Jurkat, Clone E6-1 (cell line): Measurements from ENCODE around the gene GAPVD1.

Source experiments
- DNase-seq: peaks from one replicate; pipeline ENCODE4 v3.0.0-alpha.2; 2011; ENCODE audit warnings: low read depth, low spot score
- H3K4me3 ChIP-seq: 2 replicates; pipeline ENCODE4 v1.5.1; 2011; ENCODE audit warnings: mild to moderate bottlenecking, low read length, control low read depth, moderate library complexity

Gene GAPVD1

GRCh38 chr9:125346080-125346732 lies 84.6 kb downstream of the GAPVD1 start:
- no peak overlapping the region for H3K4me3 ChIP-seq
- DNase-seq: no peak

GRCh38 chr9:125355601-125356000 lies 94.0 kb downstream of the GAPVD1 start:
- H3K4me3 ChIP-seq: no peak overlapping the region
- DNase-seq: no peak

GRCh38 chr9:125356032-125356431 lies 94.4 kb downstream of the GAPVD1 start:
- no peak for DNase-seq
- H3K4me3 ChIP-seq: no peak overlapping the region

- H3K4me3 ChIP-seq: no peak overlapping the region
- no peak for DNase-seq
These were observed 97.4 kb downstream of the GAPVD1 start for GRCh38 chr9:125359011-125359410.

GRCh38 chr9:125360601-125361000 lies 99.0 kb downstream of the GAPVD1 start:
- H3K4me3 ChIP-seq: no peak overlapping the region
- peak; percentile 74 for DNase-seq

GRCh38 chr9:125361837-125362531 lies 100.4 kb downstream of the GAPVD1 start:
- DNase-seq: peak; percentile 61
- no peak overlapping the region for H3K4me3 ChIP-seq

- no peak overlapping the region for H3K4me3 ChIP-seq
- no peak for DNase-seq
These were observed 105.0 kb downstream of the GAPVD1 start for GRCh38 chr9:125366676-125367075.

GRCh38 chr9:125370786-125371185 lies 109.2 kb downstream of the GAPVD1 start:
- no peak overlapping the region for H3K4me3 ChIP-seq
- DNase-seq: no peak

GRCh38 chr9:125372441-125373226 lies 111.0 kb downstream of the GAPVD1 start:
- DNase-seq: no peak
- H3K4me3 ChIP-seq: no peak overlapping the region

GRCh38 chr9:125374443-125375309 lies 113.0 kb downstream of the GAPVD1 start:
- H3K4me3 ChIP-seq: peak overlapping the region; percentile 23
- peak; percentile 71 for DNase-seq

GRCh38 chr9:125375820-125376219 lies 114.2 kb downstream of the GAPVD1 start:
- no peak overlapping the region for H3K4me3 ChIP-seq
- no peak for DNase-seq

- no peak for DNase-seq
- H3K4me3 ChIP-seq: no peak overlapping the region
These were observed 114.9 kb downstream of the GAPVD1 start for GRCh38 chr9:125376261-125377226.

GRCh38 chr9:125377584-125378250 lies 116.1 kb downstream of the GAPVD1 start:
- no peak overlapping the region for H3K4me3 ChIP-seq
- no peak for DNase-seq

GRCh38 chr9:125378778-125379177 lies 117.2 kb downstream of the GAPVD1 start:
- no peak overlapping the region for H3K4me3 ChIP-seq
- no peak for DNase-seq

- H3K4me3 ChIP-seq: no peak overlapping the region
- DNase-seq: no peak
These were observed 117.6 kb downstream of the GAPVD1 start for GRCh38 chr9:125379208-125379607.

GRCh38 chr9:125380406-125380805 lies 118.8 kb downstream of the GAPVD1 start:
- no peak overlapping the region for H3K4me3 ChIP-seq
- no peak for DNase-seq

GRCh38 chr9:125387861-125388524 lies 126.4 kb downstream of the GAPVD1 start:
- no peak overlapping the region for H3K4me3 ChIP-seq
- no peak for DNase-seq
